HepG2 (cell line): ENCODE results near the gene HS3ST3A1. TPM values are rescaled to one million over a fixed set of nuclear protein-coding genes. Genes with fewer than 3 reads are reported as not detected.

ENCODE experiments used
- ATAC-seq: fragments of 200-7000 bp; cut with Tn5 transposase; 3 replicates; pipeline ENCODE4 v1.9.1; 2020; ENCODE audit warnings: mild to moderate bottlenecking, moderate library complexity
- BruUV-seq: library from RNA; stranded (reverse); fragments of 400-500 nt; replicated peaks from 2 replicates; lab custom pipeline; 2021; lab: Mats Ljungman, UMichigan
- CTCF ChIA-PET: fragments of 300-600 bp; formaldehyde crosslinking; extraction: SDS; loops from one replicate; lab custom pipeline; 2021; ENCODE audit warnings: low total read pairs, inconsistent platforms, low intra/inter-chr PET ratio; lab: Yijun Ruan, JAX
- POLR2A ChIA-PET: fragments of 350-600 bp; sonication (Branson Sonifier 250); formaldehyde crosslinking; loops from one replicate; lab custom pipeline; 2020; ENCODE audit warnings: antibody characterized with exemption, inconsistent platforms; lab: Yijun Ruan, JAX
- DNase-seq: peaks from one replicate; pipeline ENCODE4 v3.0.0-alpha.2; 2015; ENCODE audit warnings: low spot score
- FAIRE-seq: peaks from 3 replicates; lab custom pipeline; 2011; peaks lifted over from hg19 to GRCh38; lab: Jason Lieb, UNC
- H2AFZ ChIP-seq: one replicate; pipeline ENCODE4 v1.6.1; 2011; ENCODE audit warnings: low read length, inconsistent platforms
- H3K27ac ChIP-seq: fragments of 300-600 bp; 3 replicates; pipeline ENCODE4 v1.8.0; 2011; ENCODE audit warnings: mixed run types, mild to moderate bottlenecking, mixed read lengths, low read length, inconsistent platforms; ENCODE audit not compliant: insufficient read depth; ENCODE audit errors: extremely low read length
- H3K27me3 ChIP-seq, 2 experiments: fragments of 200-600 bp in 1 of 2; 2 replicates in 1 of 2; 3 replicates in 1 of 2; pipeline versions ENCODE4 v1.6.0 to v1.8.0; 2011; ENCODE audit warnings: low read length in 2 of 2, mild to moderate bottlenecking in 2 of 2, moderate library complexity in 2 of 2, inconsistent platforms in 1 of 2; ENCODE audit not compliant: insufficient read depth in 2 of 2, control insufficient read depth in 1 of 2
- H3K36me3 ChIP-seq, 2 experiments: fragments of 200-600 bp in 1 of 2; replicated peaks in 1 of 2; 2 replicates in 1 of 2; 3 replicates in 1 of 2; pipeline versions ENCODE4 v1.5.1 to v1.8.0; 2011; ENCODE audit warnings: low read length in 2 of 2, inconsistent platforms in 1 of 2; ENCODE audit not compliant: insufficient read depth in 2 of 2, control insufficient read depth in 1 of 2
- H3K4me1 ChIP-seq: 2 replicates; pipeline ENCODE4 v1.5.1; 2012; ENCODE audit warnings: low read length, inconsistent platforms; ENCODE audit not compliant: insufficient read depth
- H3K4me2 ChIP-seq: 2 replicates; pipeline ENCODE4 v1.6.0; 2011; ENCODE audit warnings: low read depth, low read length, inconsistent platforms
- H3K4me3 ChIP-seq, 3 experiments: fragments of 200-600 bp in 1 of 3; sonication (generic), shearing (Covaris generic) in 1 of 3; replicated peaks in 1 of 3; 2 replicates each; pipeline ENCODE4 v1.5.1; 2011 to 2016; ENCODE audit warnings: low read length in 3 of 3, inconsistent platforms in 2 of 3, low read depth in 2 of 3, mild to moderate bottlenecking in 2 of 3, control low read depth in 1 of 3, mixed read lengths in 1 of 3; ENCODE audit not compliant: insufficient read depth in 1 of 3
- H3K79me2 ChIP-seq: one replicate; pipeline ENCODE4 v1.6.1; 2011; ENCODE audit warnings: low read length, inconsistent platforms; ENCODE audit not compliant: insufficient read depth
- H3K9ac ChIP-seq: 2 replicates; pipeline ENCODE4 v1.6.0; 2011; ENCODE audit warnings: mild to moderate bottlenecking, low read depth, low read length, inconsistent platforms; ENCODE audit not compliant: insufficient read depth
- H3K9me3 ChIP-seq: 2 replicates; pipeline ENCODE4 v1.5.1; 2012; ENCODE audit warnings: mild to moderate bottlenecking, low read length
- H4K20me1 ChIP-seq: 2 replicates; pipeline ENCODE4 v1.6.0; 2011; ENCODE audit warnings: inconsistent platforms, mild to moderate bottlenecking, low read length, moderate library complexity; ENCODE audit not compliant: insufficient read depth
- CC2D1A ChIP-seq: sonication (generic); formaldehyde crosslinking; IDR thresholded peaks from 2 replicates; pipeline ENCODE4 v1.8.1; 2023; ENCODE audit warnings: mild to moderate bottlenecking, missing genetic modification reagents
- GMEB1 ChIP-seq: sonication (generic); formaldehyde crosslinking; IDR thresholded peaks from 2 replicates; pipeline ENCODE4 v1.5.1; 2020; ENCODE audit warnings: missing genetic modification reagents, mild to moderate bottlenecking, borderline replicate concordance
- KDM6A ChIP-seq: IDR thresholded peaks from 2 replicates; pipeline ENCODE4 v1.6.1; 2016; ENCODE audit warnings: low read depth
- MTA1 ChIP-seq: sonication (generic); formaldehyde crosslinking; IDR thresholded peaks from 2 replicates; pipeline ENCODE4 v1.4.0; 2020; ENCODE audit warnings: missing genetic modification reagents, mild to moderate bottlenecking, borderline replicate concordance
- MZF1 ChIP-seq: sonication (generic); formaldehyde crosslinking; IDR thresholded peaks from 2 replicates; pipeline ENCODE4 v1.8.1; 2023; ENCODE audit warnings: mild to moderate bottlenecking, missing genetic modification reagents, borderline replicate concordance
- PCBP2 ChIP-seq: fragments of 200-400 bp; formaldehyde crosslinking; optimal IDR thresholded peaks from 2 replicates; pipeline ENCODE3; 2018; ENCODE audit warnings: low read length, low read depth; ENCODE audit not compliant: poor library complexity, severe bottlenecking
- RFX1 ChIP-seq: fragments of 450-650 bp; IDR thresholded peaks from 2 replicates; pipeline ENCODE4 v1.6.1; 2017
- SPEN ChIP-seq: sonication (generic); formaldehyde crosslinking; IDR thresholded peaks from 2 replicates; pipeline ENCODE4 v1.5.1; 2020; ENCODE audit warnings: low read depth, mild to moderate bottlenecking, missing genetic modification reagents
- STAG1 ChIP-seq: sonication (generic); formaldehyde crosslinking; IDR thresholded peaks from 2 replicates; pipeline ENCODE4 v1.4.0; 2020; ENCODE audit warnings: missing genetic modification reagents
- TEAD3 ChIP-seq: optimal IDR thresholded peaks from 2 replicates; pipeline ENCODE3; 2016; ENCODE audit warnings: borderline replicate concordance
- ZMAT5 ChIP-seq: sonication (generic); formaldehyde crosslinking; IDR thresholded peaks from 2 replicates; pipeline ENCODE4 v1.5.0; 2020; ENCODE audit warnings: mild to moderate bottlenecking, low read depth, missing genetic modification reagents, borderline replicate concordance
- ZNF143 ChIP-seq: sonication (generic); formaldehyde crosslinking; IDR thresholded peaks from 2 replicates; pipeline ENCODE4 v1.4.0; 2020; ENCODE audit warnings: missing genetic modification reagents
- ZNF263 ChIP-seq: sonication (generic); formaldehyde crosslinking; IDR thresholded peaks from 2 replicates; pipeline ENCODE4 v1.4.0; 2020; ENCODE audit warnings: missing genetic modification reagents
- ZNF570 ChIP-seq: sonication (generic); formaldehyde crosslinking; IDR thresholded peaks from 2 replicates; pipeline ENCODE4 v1.4.0; 2020; ENCODE audit warnings: mild to moderate bottlenecking, missing genetic modification reagents, borderline replicate concordance
- ZNF572 ChIP-seq: sonication (generic); formaldehyde crosslinking; IDR thresholded peaks from 2 replicates; pipeline ENCODE4 v1.5.1; 2020; ENCODE audit warnings: mild to moderate bottlenecking, missing genetic modification reagents
- WGBS: methylation state at CpG from one replicate; pipeline ENCODE4 v1.1.6; 2017; ENCODE audit warnings: low lambda C conversion rate; 5-methylcytosine and 5-hydroxymethylcytosine counted together
- in situ Hi-C: cut with HindIII; loops from 2 replicates; pipeline ENCODE4 v1.10.0; 2017; ENCODE audit warnings: low pct_unique_long_range_greater_than_20kb; ENCODE audit not compliant: extremely low pct_ligation_motif_present
- intact Hi-C: fragments of 100-400 bp; cut with micrococcal nuclease; formaldehyde crosslinking; loops from one replicate; pipeline ENCODE4 v1.10.0; 2022; ENCODE audit not compliant: unreplicated experiment
- polyA plus RNA-seq, 8 experiments: library from polyadenylated mRNA; depleted of rRNA in 3 of 8; stranded (reverse) in 7 of 8; unstranded in 1 of 8; fragments of >200 nt; fragmentation: Illumina TruSeq in 4 of 8; extraction: Trizol in 4 of 8; gene quantifications; 2 replicates each; pipeline versions ENCODE4 v1.2.1 to v1.2.3, GENCODE V29; 2011 to 2016; ENCODE audit warnings: low read depth in 4 of 8, missing spikeins in 1 of 8, mixed read lengths in 1 of 8; ENCODE audit not compliant: insufficient read depth in 1 of 8
- total RNA-seq, 5 experiments: library from RNA; depleted of rRNA; stranded (reverse); fragments of >200 nt; fragmentation: Illumina TruSeq; extraction: Trizol; gene quantifications; 2 replicates each; pipeline ENCODE4 v1.2.3, GENCODE V29; 2016; ENCODE audit warnings: low read depth in 1 of 5
- TF ChIP-seq, protein P1 (sequence below): conservative IDR thresholded peaks from 2 replicates; pipeline ENCODE4 v1.6.1; 2018; ENCODE audit warnings: missing genetic modification reagents

The HS3ST3A1 gene
- total and polyA plus RNA-seq, 2 of the 13 experiments (the other 11 are each of a cell fraction or from before 2014, with no cell fraction given): 1.3 to 3.5 TPM

GRCh38 chr17:13557077-13557476, 44.7 kb downstream of the HS3ST3A1 start:
- H4K20me1 ChIP-seq: no peaks in the 10 kb centered on the region
- no peak for ATAC-seq
- BruUV-seq: no TSS peak
- H2AFZ ChIP-seq: no peak overlapping the region
- in situ Hi-C loops: no loop called here
- no peaks in the 10 kb centered on the region; a peak in 2 of 5 replicates for H3K27me3 ChIP-seq
- no peak overlapping the region for H3K4me2 ChIP-seq
- no peaks in the 10 kb centered on the region for H3K9me3 ChIP-seq
- H3K79me2 ChIP-seq: no peaks in the 10 kb centered on the region
- FAIRE-seq: no peak
- H3K4me1 ChIP-seq: no peaks in the 10 kb centered on the region
- H3K36me3 ChIP-seq: no peaks in the 10 kb centered on the region
- TF ChIP-seq MZF1 (CRISPR knock-in tag): no peak
- no peak for TF ChIP-seq SPEN
- no peak for TF ChIP-seq KDM6A
- TF ChIP-seq RFX1: no peak
- TF ChIP-seq PCBP2: no peak
- no peak for TF ChIP-seq STAG1 (CRISPR knock-in tag)
- TF ChIP-seq, protein P1, sequence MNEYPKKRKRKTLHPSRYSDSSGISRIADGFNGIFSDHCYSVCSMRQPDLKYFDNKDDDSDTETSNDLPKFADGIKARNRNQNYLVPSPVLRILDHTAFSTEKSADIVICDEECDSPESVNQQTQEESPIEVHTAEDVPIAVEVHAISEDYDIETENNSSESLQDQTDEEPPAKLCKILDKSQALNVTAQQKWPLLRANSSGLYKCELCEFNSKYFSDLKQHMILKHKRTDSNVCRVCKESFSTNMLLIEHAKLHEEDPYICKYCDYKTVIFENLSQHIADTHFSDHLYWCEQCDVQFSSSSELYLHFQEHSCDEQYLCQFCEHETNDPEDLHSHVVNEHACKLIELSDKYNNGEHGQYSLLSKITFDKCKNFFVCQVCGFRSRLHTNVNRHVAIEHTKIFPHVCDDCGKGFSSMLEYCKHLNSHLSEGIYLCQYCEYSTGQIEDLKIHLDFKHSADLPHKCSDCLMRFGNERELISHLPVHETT (CRISPR knock-in tag): no peak
- no peak for TF ChIP-seq TEAD3
- no peak for TF ChIP-seq ZNF572 (CRISPR knock-in tag)
- no peak for TF ChIP-seq CC2D1A (CRISPR knock-in tag)
- no peak for TF ChIP-seq ZNF570 (CRISPR knock-in tag)
- no peak for TF ChIP-seq ZNF263 (CRISPR knock-in tag)
- TF ChIP-seq ZNF143 (CRISPR knock-in tag): no peak
- no peak for TF ChIP-seq GMEB1 (CRISPR knock-in tag)
- TF ChIP-seq ZMAT5 (CRISPR knock-in tag): no peak
- no peak for TF ChIP-seq MTA1 (CRISPR knock-in tag)
- WGBS: 75% methylated on average over 6 of the region's 6 CpGs
- no peak overlapping the region for H3K4me3 ChIP-seq
- H3K27ac ChIP-seq: no peak overlapping the region
- no peak overlapping the region for H3K9ac ChIP-seq
- no peak for DNase-seq
- CTCF ChIA-PET: no interaction called here
- intact Hi-C loops: no loop called here
- POLR2A ChIA-PET: no interaction called here
